Measurements from ENCODE around the gene THSD4.

THSD4 gene

GRCh38 chr15:71804226-71804625, 689.0 kb downstream of the THSD4 start:
- DNase-seq (ENCODE audit: low read depth in 1 of 2, low spot score in 1 of 2) = no peak
- TF ChIP-seq SPI1 (IDR thresholded peaks at IDR 0.05; ENCODE audit: borderline replicate concordance, low read depth) (no peak), CTCF (IDR thresholded peaks at IDR 0.05; ENCODE audit: insufficient read depth, low read length) (no peak), GABPA (IDR thresholded peaks at IDR 0.05; ENCODE audit: low read depth) (no peak), REST (IDR thresholded peaks at IDR 0.05; ENCODE audit: insufficient replicate concordance, low read depth) (no peak), POLR2AphosphoS5 (IDR thresholded peaks at IDR 0.05; ENCODE audit: low read depth) (no peak)
- no peaks in the 10 kb centered on the region for H3K27me3 ChIP-seq (ENCODE audit: insufficient read depth, poor library complexity, severe bottlenecking)
- no peak overlapping the region for H3K4me3 ChIP-seq (replicated peaks; ENCODE audit: insufficient read depth, low read length)
- no peak overlapping the region for H3K27ac ChIP-seq (replicated peaks)

- Histone ChIP-seq H3K27ac (replicated peaks) (no peak overlapping the region), H3K4me3 (replicated peaks; ENCODE audit: insufficient read depth, low read length) (no peak overlapping the region), H3K27me3 (ENCODE audit: insufficient read depth, poor library complexity, severe bottlenecking) (no peaks in the 10 kb centered on the region)
- no peak for TF ChIP-seq SPI1 (IDR thresholded peaks at IDR 0.05; ENCODE audit: borderline replicate concordance, low read depth)
- no peak for TF ChIP-seq GABPA (IDR thresholded peaks at IDR 0.05; ENCODE audit: low read depth)
- no peak for TF ChIP-seq REST (IDR thresholded peaks at IDR 0.05; ENCODE audit: insufficient replicate concordance, low read depth)
- no peak for TF ChIP-seq POLR2AphosphoS5 (IDR thresholded peaks at IDR 0.05; ENCODE audit: low read depth)
- no peak for TF ChIP-seq CTCF (IDR thresholded peaks at IDR 0.05; ENCODE audit: insufficient read depth, low read length)
- DNase-seq (ENCODE audit: low read depth in 1 of 2, low spot score in 1 of 2) = no peak
These were observed 689.6 kb downstream of the THSD4 start for GRCh38 chr15:71804695-71805470.

- Histone ChIP-seq H3K27ac (replicated peaks) (no peak overlapping the region), H3K27me3 (ENCODE audit: insufficient read depth, poor library complexity, severe bottlenecking) (no peaks in the 10 kb centered on the region), H3K4me3 (replicated peaks; ENCODE audit: insufficient read depth, low read length) (no peak overlapping the region)
- TF ChIP-seq REST (IDR thresholded peaks at IDR 0.05; ENCODE audit: insufficient replicate concordance, low read depth) = no peak
- no peak for TF ChIP-seq CTCF (IDR thresholded peaks at IDR 0.05; ENCODE audit: insufficient read depth, low read length)
- no peak for TF ChIP-seq POLR2AphosphoS5 (IDR thresholded peaks at IDR 0.05; ENCODE audit: low read depth)
- no peak for TF ChIP-seq GABPA (IDR thresholded peaks at IDR 0.05; ENCODE audit: low read depth)
- TF ChIP-seq SPI1 (IDR thresholded peaks at IDR 0.05; ENCODE audit: borderline replicate concordance, low read depth) = no peak
- DNase-seq (ENCODE audit: low read depth in 1 of 2, low spot score in 1 of 2) = no peak
These were observed 691.2 kb downstream of the THSD4 start for GRCh38 chr15:71806452-71806931.

Data from HL-60 (cell line).